Effector memory CD4-positive, alpha-beta T cell (primary cell): ENCODE data around the gene KNL1.
A peak's percentile ranks its signal among the peaks of the same experiment; 100 is the strongest.
"Not testable (repeated sequence)": the region's sequence is repeated elsewhere in the genome, so short reads cannot be mapped to it uniquely, and the experiment has no call there.

Experiments used
- DNase-seq, 3 donors: peaks; one replicate each; pipeline ENCODE4 v3.0.0-alpha.2; 2020
- H3K27ac ChIP-seq: 2 replicates; pipeline ENCODE4 v1.7.0; 2013; ENCODE audit warnings: mild to moderate bottlenecking, low read length, moderate library complexity; ENCODE audit not compliant: insufficient read depth, poor library complexity, severe bottlenecking
- H3K27me3 ChIP-seq: replicated peaks from 2 replicates; pipeline ENCODE4 v1.7.0; 2013; ENCODE audit warnings: mild to moderate bottlenecking, low read length; ENCODE audit not compliant: insufficient read depth, control insufficient read depth, poor library complexity, severe bottlenecking
- H3K36me3 ChIP-seq: 2 replicates; pipeline ENCODE4 v1.7.0; 2013; ENCODE audit warnings: mild to moderate bottlenecking, low read length, moderate library complexity; ENCODE audit not compliant: control insufficient read depth, insufficient read depth
- H3K4me1 ChIP-seq: 2 replicates; pipeline ENCODE4 v1.7.0; 2013; ENCODE audit warnings: low read length, mild to moderate bottlenecking; ENCODE audit not compliant: control insufficient read depth, insufficient read depth, poor library complexity, severe bottlenecking
- H3K4me3 ChIP-seq: 2 replicates; pipeline ENCODE4 v1.7.0; 2013; ENCODE audit warnings: low read length, low read depth, mild to moderate bottlenecking; ENCODE audit not compliant: insufficient read depth, poor library complexity, severe bottlenecking
- H3K9me3 ChIP-seq: 2 replicates; pipeline ENCODE4 v1.7.0; 2013; ENCODE audit warnings: mild to moderate bottlenecking, low read length, moderate library complexity; ENCODE audit not compliant: control insufficient read depth

Gene KNL1

GRCh38 chr15:40563426-40563825, 30.6 kb upstream of the KNL1 start:
- peaks cover 2% of the 10 kb centered on the region for H3K4me1 ChIP-seq
- no peak overlapping the region for H3K4me3 ChIP-seq
- no peaks in the 10 kb centered on the region for H3K36me3 ChIP-seq
- H3K27me3 ChIP-seq = no peaks in the 10 kb centered on the region
- no peak for DNase-seq
- no peak overlapping the region for H3K27ac ChIP-seq
- H3K9me3 ChIP-seq = no peaks in the 10 kb centered on the region

- peaks cover 7% of the 10 kb centered on the region for H3K4me1 ChIP-seq
- peak within 1 kb of the TSS; percentile 76 for H3K4me3 ChIP-seq
- H3K36me3 ChIP-seq = no peaks in the 10 kb centered on the region
- peak within 1 kb of the TSS; percentile 88 for H3K27ac ChIP-seq
- H3K27me3 ChIP-seq = no peaks in the 10 kb centered on the region
- DNase-seq = peak; percentile 89 to 96 (median 92)
- H3K9me3 ChIP-seq = no peaks in the 10 kb centered on the region
Measured at GRCh38 chr15:40564591-40565332, 29.3 kb upstream of the KNL1 start, which contains the start of gene CCDC32. Gene CCDC32, minus strand, starts transcription at chr15:40565042. Its CDS starts 2,027 bp downstream, at chr15:40563015.

GRCh38 chr15:40565333-40566238, 28.5 kb upstream of the KNL1 start:
- H3K27ac ChIP-seq = peak overlapping the region; percentile 88
- no peaks in the 10 kb centered on the region for H3K9me3 ChIP-seq
- H3K4me1 ChIP-seq = peaks cover 12% of the 10 kb centered on the region
- DNase-seq = no peak
- H3K4me3 ChIP-seq = peak overlapping the region; percentile 76
- H3K36me3 ChIP-seq = no peaks in the 10 kb centered on the region
- H3K27me3 ChIP-seq = no peaks in the 10 kb centered on the region

GRCh38 chr15:40567111-40567510, 26.9 kb upstream of the KNL1 start:
- Histone ChIP-seq H3K9me3 (no peaks in the 10 kb centered on the region), H3K36me3 (peaks cover 7% of the 10 kb centered on the region), H3K4me3 (no peak overlapping the region), H3K4me1 (peaks cover 12% of the 10 kb centered on the region), H3K27ac (no peak overlapping the region), H3K27me3 (no peaks in the 10 kb centered on the region)
- DNase-seq = no peak

- Histone ChIP-seq H3K27ac (peak within 1 kb of the TSS; percentile 93), H3K36me3 (peaks cover 19% of the 10 kb centered on the region), H3K4me1 (peaks cover 12% of the 10 kb centered on the region), H3K9me3 (no peaks in the 10 kb centered on the region), H3K4me3 (peak within 1 kb of the TSS; percentile 92), H3K27me3 (no peaks in the 10 kb centered on the region)
- DNase-seq = peak; percentile 81 to 87 (median 85)
Measured at GRCh38 chr15:40569129-40569953, 24.7 kb upstream of the KNL1 start, which contains the start of gene RPUSD2. Gene RPUSD2, plus strand, starts transcription at chr15:40569299. Its CDS starts 39 bp downstream, at chr15:40569338.

- Histone ChIP-seq H3K27ac (no peak overlapping the region), H3K36me3 (peaks cover 23% of the 10 kb centered on the region), H3K9me3 (no peaks in the 10 kb centered on the region), H3K4me3 (no peak overlapping the region), H3K4me1 (peaks cover 4% of the 10 kb centered on the region), H3K27me3 (no peaks in the 10 kb centered on the region)
- DNase-seq = no peak
Measured at GRCh38 chr15:40575113-40575512, 18.9 kb upstream of the KNL1 start.

GRCh38 chr15:40576914-40577313, 17.1 kb upstream of the KNL1 start:
- not testable (repeated sequence) for DNase-seq, H3K4me1 ChIP-seq, H3K27me3 ChIP-seq, H3K4me3 ChIP-seq, H3K9me3 ChIP-seq, H3K27ac ChIP-seq
- H3K36me3 ChIP-seq = peaks cover 17% of the 10 kb centered on the region

GRCh38 chr15:40578892-40579291, 15.2 kb upstream of the KNL1 start:
- no peak for DNase-seq
- Histone ChIP-seq H3K9me3 (no peaks in the 10 kb centered on the region), H3K27me3 (no peaks in the 10 kb centered on the region)

GRCh38 chr15:40581796-40582195, 12.3 kb upstream of the KNL1 start:
- not testable (repeated sequence) for DNase-seq, H3K4me1 ChIP-seq, H3K4me3 ChIP-seq, H3K36me3 ChIP-seq, H3K27ac ChIP-seq, H3K9me3 ChIP-seq, H3K27me3 ChIP-seq

More at GRCh38 chr15:40578892-40579291, 15.2 kb upstream of the KNL1 start:
- H3K27ac ChIP-seq = no peak overlapping the region
- no peak overlapping the region for H3K4me3 ChIP-seq
- H3K36me3 ChIP-seq = peaks cover 8% of the 10 kb centered on the region
- no peaks in the 10 kb centered on the region for H3K4me1 ChIP-seq
